Neural cell (in vitro differentiated cells): Measurements from ENCODE around the gene LCAT.

Experiments used
- CTCF ChIP-seq: fragments of 450-650 bp; IDR thresholded peaks from 2 replicates; pipeline ENCODE4 v1.5.1; 2014; ENCODE audit warnings: antibody characterized with exemption, mild to moderate bottlenecking, moderate library complexity; ENCODE audit not compliant: poor library complexity, severe bottlenecking
- EP300 ChIP-seq: fragments of 450-650 bp; conservative IDR thresholded peaks from 2 replicates; pipeline ENCODE4 v1.6.1; 2014; ENCODE audit warnings: antibody characterized with exemption, mild to moderate bottlenecking, moderate library complexity; ENCODE audit not compliant: poor library complexity, severe bottlenecking
- POLR2AphosphoS5 ChIP-seq: IDR thresholded peaks from 2 replicates; pipeline ENCODE4 v1.6.1; 2012

- TF ChIP-seq CTCF (no peak), EP300 (no peak), POLR2AphosphoS5 (no peak)
These were observed 34.7 kb downstream of the LCAT start for GRCh38 chr16:67909056-67909742.
